Psoas muscle (tissue), 8 donors: ENCODE results near the gene MTMR10. TPM values are rescaled to one million over a fixed set of nuclear protein-coding genes. Genes with fewer than 3 reads are reported as not detected.

Experiments used
- ATAC-seq, 4 donors: fragments of 200-7000 bp; cut with Tn5 transposase; one replicate each; pipeline ENCODE4 v1.9.1; 2020; ENCODE audit warnings: moderate library complexity in 3 of 4, mild to moderate bottlenecking in 2 of 4
- DNase-seq, 2 donors: peaks; one replicate each; pipeline ENCODE4 v3.0.0-alpha.2; 2020
- H3K27ac ChIP-seq: fragments of 200-600 bp; one replicate; pipeline ENCODE4 v1.8.0; 2022
- H3K27me3 ChIP-seq, 3 donors: fragments of 200-600 bp in 1 of 3; one replicate each; pipeline versions ENCODE4 v1.6.1 to v1.8.0; 2013 to 2022; ENCODE audit warnings: low read length in 2 of 3, mild to moderate bottlenecking in 2 of 3, moderate library complexity in 1 of 3; ENCODE audit not compliant: insufficient read depth in 3 of 3
- H3K36me3 ChIP-seq, 2 donors: fragments of 200-600 bp in 1 of 2; one replicate each; pipeline versions ENCODE4 v1.6.1 to v1.8.0; 2013 to 2022; ENCODE audit warnings: low read depth in 1 of 2, mild to moderate bottlenecking in 1 of 2, moderate library complexity in 1 of 2; ENCODE audit not compliant: insufficient read depth in 1 of 2
- H3K4me1 ChIP-seq: fragments of 200-600 bp; one replicate; pipeline ENCODE4 v1.8.0; 2022
- H3K4me3 ChIP-seq: fragments of 200-600 bp; one replicate; pipeline ENCODE4 v1.8.0; 2022; ENCODE audit warnings: mild to moderate bottlenecking
- H3K9me3 ChIP-seq: fragments of 200-600 bp; one replicate; pipeline ENCODE4 v1.8.0; 2022
- CTCF ChIP-seq: fragments of 200-600 bp; IDR thresholded peaks from one replicate; pipeline ENCODE4 v1.8.0; 2022; ENCODE audit warnings: antibody characterized with exemption
- WGBS, 3 donors: extraction: QIAGEN DNeasy Blood & Tissue Kit; methylation state at CpG; one replicate each; pipeline versions ENCODE4 v1.1.6 to v1.1.7; 2013; 5-methylcytosine and 5-hydroxymethylcytosine counted together
- intact Hi-C, 2 donors: fragments of 100-400 bp; cut with DNase I; formaldehyde crosslinking; loops; one replicate each; pipeline versions ENCODE4 v1.11.0 to v1.14.2; 2022
- polyA plus RNA-seq, 3 donors: library from polyadenylated mRNA; stranded (reverse); fragments of 200-250 nt; gene quantifications; one replicate each; pipeline ENCODE4 v1.2.3, GENCODE V29; 2013
- total RNA-seq, 4 donors: library from RNA; stranded (reverse); fragmentation: NEBNext Ultra II Directional in 2 of 4; extraction: Animal tissue kit (Norgen Biotek cat#: 25700) in 2 of 4; gene quantifications; one replicate each; pipeline versions ENCODE4 v1.2.1 to v1.2.4, GENCODE V29; 2021 to 2023
- donor health status: healthy with polysubstance abuse.
- donor health status: DM: no; HTN: no; CAD: no; lungs with moderate emphysema.
- donor health status: Bipolar disorder and iron deficiency.
- donor health status: healthy.
- donor health status: DM: yes; HTN: yes; CAD: no.
- donor health status: DM: no; HTN: no; CAD: no.
- donor health status: DM: no; HTN: no; CAD: no.
- donor health status: DM: yes; HTN: yes; CAD: no.

Gene MTMR10
- total and polyA plus RNA-seq, 7 donors, result 15.0 to 52.3 (median 28.0) TPM

- 76 to 81% (median 79%) methylated on average over 8 of the region's 8 CpGs for WGBS, 3 donors
These were observed 36.6 kb upstream of the MTMR10 start for GRCh38 chr15:31027910-31028578.

GRCh38 chr15:31025996-31026395, 34.6 kb upstream of the MTMR10 start:
- DNase-seq (no peak), ATAC-seq (no peak)
- Histone ChIP-seq H3K36me3 (no peaks in the 10 kb centered on the region), H3K27me3 (no peaks in the 10 kb centered on the region), H3K4me3 (no peak overlapping the region), H3K4me1 (no peaks in the 10 kb centered on the region), H3K9me3 (no peaks in the 10 kb centered on the region), H3K27ac (no peak overlapping the region)
- 90 to 93% (median 91%) methylated on average over 25 of the region's 25 CpGs for WGBS, 3 donors
- no peak for TF ChIP-seq CTCF
- intact Hi-C loops, result no loop called here

More at GRCh38 chr15:31027910-31028578, 36.6 kb upstream of the MTMR10 start:
- DNase-seq (no peak), ATAC-seq (no peak)
- intact Hi-C loops, result no loop called here
- no peaks in the 10 kb centered on the region for H3K36me3 ChIP-seq
- no peak overlapping the region for H3K27ac ChIP-seq
- no peaks in the 10 kb centered on the region for H3K27me3 ChIP-seq
- H3K4me3 ChIP-seq, result no peak overlapping the region
- no peaks in the 10 kb centered on the region for H3K9me3 ChIP-seq
- H3K4me1 ChIP-seq, result no peaks in the 10 kb centered on the region
- TF ChIP-seq CTCF, result no peak

GRCh38 chr15:31024979-31025378, 33.6 kb upstream of the MTMR10 start:
- H3K4me3 ChIP-seq, result no peak overlapping the region
- H3K36me3 ChIP-seq, result no peaks in the 10 kb centered on the region
- no peak for TF ChIP-seq CTCF
- no peaks in the 10 kb centered on the region for H3K4me1 ChIP-seq
- 35 to 58% (median 51%) methylated on average over 3 of the region's 3 CpGs for WGBS, 3 donors
- ATAC-seq (no peak), DNase-seq (no peak)
- no peaks in the 10 kb centered on the region for H3K27me3 ChIP-seq
- H3K9me3 ChIP-seq, result no peaks in the 10 kb centered on the region
- intact Hi-C loops, result no loop called here
- no peak overlapping the region for H3K27ac ChIP-seq

- ATAC-seq (no peak), DNase-seq (no peak)
- Histone ChIP-seq H3K9me3 (no peaks in the 10 kb centered on the region), H3K4me3 (no peak overlapping the region), H3K36me3 (no peaks in the 10 kb centered on the region), H3K4me1 (no peaks in the 10 kb centered on the region), H3K27me3 (no peaks in the 10 kb centered on the region), H3K27ac (no peak overlapping the region)
- no peak for TF ChIP-seq CTCF
- intact Hi-C loops, result no loop called here
- 9 to 15% (median 10%) methylated on average over 5 of the region's 5 CpGs for WGBS, 3 donors
These were observed 32.9 kb upstream of the MTMR10 start for GRCh38 chr15:31024330-31024729.

GRCh38 chr15:31023841-31024240, 32.4 kb upstream of the MTMR10 start:
- H3K27ac ChIP-seq, result no peak overlapping the region
- H3K4me1 ChIP-seq, result no peaks in the 10 kb centered on the region
- ATAC-seq (no peak), DNase-seq (no peak)
- H3K4me3 ChIP-seq, result no peak overlapping the region
- intact Hi-C loops, result no loop called here
- no peak for TF ChIP-seq CTCF
- H3K27me3 ChIP-seq, result no peaks in the 10 kb centered on the region
- 81 to 82% (median 81%) methylated on average over 5 of the region's 5 CpGs for WGBS, 3 donors
- no peaks in the 10 kb centered on the region for H3K9me3 ChIP-seq
- H3K36me3 ChIP-seq, result no peaks in the 10 kb centered on the region
